H9 (cell line): Measurements from ENCODE around the gene KRT34. TPM values are rescaled to one million over a fixed set of nuclear protein-coding genes. Genes with fewer than 3 reads are reported as not detected.

ENCODE experiments used
- DNase-seq: peaks from one replicate; pipeline ENCODE4 v3.0.0-alpha.2; 2017
- H2AFZ ChIP-seq: one replicate; pipeline ENCODE4 v1.6.1; 2013; ENCODE audit warnings: mild to moderate bottlenecking, low read length, control low read depth, moderate library complexity
- H2AK5ac ChIP-seq: 2 replicates; pipeline ENCODE4 v1.6.1; 2013; ENCODE audit warnings: low read length, control low read depth, mixed read lengths; ENCODE audit not compliant: insufficient read length
- H2BK120ac ChIP-seq: one replicate; pipeline ENCODE4 v1.6.1; 2013; ENCODE audit warnings: low read depth, mild to moderate bottlenecking, low read length, control low read depth, inconsistent platforms; ENCODE audit not compliant: poor library complexity, severe bottlenecking
- H2BK12ac ChIP-seq: 2 replicates; pipeline ENCODE4 v1.6.1; 2013; ENCODE audit warnings: low read length, control low read depth, mixed read lengths, low read depth; ENCODE audit not compliant: insufficient read length
- H2BK15ac ChIP-seq: 2 replicates; pipeline ENCODE4 v1.6.1; 2013; ENCODE audit warnings: low read depth, low read length, control low read depth
- H2BK20ac ChIP-seq: one replicate; pipeline ENCODE4 v1.6.1; 2013; ENCODE audit warnings: low read depth, mild to moderate bottlenecking, low read length, control low read depth, inconsistent platforms; ENCODE audit not compliant: poor library complexity, severe bottlenecking
- H2BK5ac ChIP-seq: 2 replicates; pipeline ENCODE4 v1.6.1; 2013; ENCODE audit warnings: low read length, control low read depth, mixed read lengths; ENCODE audit not compliant: insufficient read length
- H3K14ac ChIP-seq: 2 replicates; pipeline ENCODE4 v1.6.1; 2013; ENCODE audit warnings: low read length, control low read depth; ENCODE audit not compliant: insufficient read depth
- H3K18ac ChIP-seq: 2 replicates; pipeline ENCODE4 v1.6.1; 2013; ENCODE audit warnings: low read depth, mild to moderate bottlenecking, mixed read lengths, low read length, control low read depth; ENCODE audit not compliant: insufficient read length
- H3K23ac ChIP-seq: 2 replicates; pipeline ENCODE4 v1.6.1; 2013; ENCODE audit warnings: low read length, control low read depth, mixed read lengths, low read depth; ENCODE audit not compliant: insufficient read length
- H3K23me2 ChIP-seq: 2 replicates; pipeline ENCODE4 v1.6.1; 2013; ENCODE audit warnings: low read depth, mild to moderate bottlenecking, mixed read lengths, low read length, control low read depth; ENCODE audit not compliant: insufficient read length, poor library complexity, severe bottlenecking
- H3K27ac ChIP-seq: 2 replicates; pipeline ENCODE4 v1.5.1; 2013; ENCODE audit warnings: low read length, control low read depth, mixed read lengths, low read depth; ENCODE audit not compliant: insufficient read length
- H3K27me3 ChIP-seq: 2 replicates; pipeline ENCODE4 v1.6.1; 2013; ENCODE audit warnings: low read length, control low read depth, inconsistent platforms; ENCODE audit not compliant: insufficient read depth
- H3K4ac ChIP-seq: 2 replicates; pipeline ENCODE4 v1.6.1; 2013; ENCODE audit warnings: low read depth, mild to moderate bottlenecking, control low read depth, inconsistent platforms, low read length, moderate library complexity
- H3K4me1 ChIP-seq: 2 replicates; pipeline ENCODE4 v1.6.1; 2013; ENCODE audit warnings: low read length, control low read depth, inconsistent platforms; ENCODE audit not compliant: insufficient read depth
- H3K4me2 ChIP-seq: 2 replicates; pipeline ENCODE4 v1.6.1; 2013; ENCODE audit warnings: low read length, control low read depth, mixed read lengths; ENCODE audit not compliant: insufficient read length, insufficient read depth
- H3K56ac ChIP-seq: 2 replicates; pipeline ENCODE4 v1.6.1; 2013; ENCODE audit warnings: low read depth, mild to moderate bottlenecking, mixed read lengths, low read length, control low read depth; ENCODE audit not compliant: insufficient read length
- H3K79me1 ChIP-seq: 2 replicates; pipeline ENCODE4 v1.6.1; 2013; ENCODE audit warnings: low read depth, mild to moderate bottlenecking, moderate library complexity, low read length, control low read depth, inconsistent platforms; ENCODE audit not compliant: insufficient read depth, poor library complexity, severe bottlenecking
- H3K79me2 ChIP-seq: 2 replicates; pipeline ENCODE4 v1.6.1; 2013; ENCODE audit warnings: low read length, control low read depth, inconsistent platforms; ENCODE audit not compliant: insufficient read depth
- H3K9ac ChIP-seq: 2 replicates; pipeline ENCODE4 v1.6.1; 2013; ENCODE audit warnings: low read length, control low read depth, mixed read lengths; ENCODE audit not compliant: insufficient read length; ENCODE audit errors: extremely low read depth
- H3K9me3 ChIP-seq: one replicate; pipeline ENCODE4 v1.6.1; 2013; ENCODE audit warnings: low read depth, low read length, inconsistent platforms; ENCODE audit not compliant: control insufficient read depth
- H3T11ph ChIP-seq: one replicate; pipeline ENCODE4 v1.6.1; 2013; ENCODE audit warnings: mild to moderate bottlenecking, low read length, control low read depth, inconsistent platforms
- H4K20me1 ChIP-seq: one replicate; pipeline ENCODE4 v1.6.1; 2013; ENCODE audit not compliant: control insufficient read depth, insufficient read length, insufficient read depth
- H4K5ac ChIP-seq: 2 replicates; pipeline ENCODE4 v1.6.1; 2013; ENCODE audit warnings: low read depth, mild to moderate bottlenecking, mixed read lengths, low read length, control low read depth; ENCODE audit not compliant: insufficient read length
- H4K8ac ChIP-seq: replicated peaks from 2 replicates; pipeline ENCODE4 v1.6.1; 2013; ENCODE audit warnings: low read length, control low read depth, mixed read lengths, low read depth; ENCODE audit not compliant: insufficient read length
- H4K91ac ChIP-seq: 2 replicates; pipeline ENCODE4 v1.6.1; 2013; ENCODE audit warnings: low read depth, mild to moderate bottlenecking, moderate library complexity, mixed read lengths, low read length, control low read depth; ENCODE audit not compliant: insufficient read length
- H3K27ac Mint-ChIP-seq, 3 experiments: 2 replicates in 2 of 3; 3 replicates in 1 of 3; pipeline ENCODE4 v1.8.0; 2020 to 2021; ENCODE audit warnings: mixed read lengths in 3 of 3, mild to moderate bottlenecking in 1 of 3, moderate library complexity in 1 of 3
- H3K27me3 Mint-ChIP-seq: 2 replicates; pipeline ENCODE4 v1.8.0; 2021; ENCODE audit warnings: low read depth, mild to moderate bottlenecking, moderate library complexity, mixed read lengths
- H3K36me3 Mint-ChIP-seq, 3 experiments: 2 replicates in 2 of 3; 3 replicates in 1 of 3; pipeline ENCODE4 v1.8.0; 2020 to 2021; ENCODE audit warnings: low read depth in 3 of 3, mixed read lengths in 3 of 3; ENCODE audit not compliant: insufficient read depth in 1 of 3
- H3K4me1 Mint-ChIP-seq, 2 experiments: 2 replicates each; pipeline ENCODE4 v1.8.0; 2020; ENCODE audit warnings: mixed read lengths in 2 of 2
- H3K4me3 Mint-ChIP-seq, 2 experiments: 2 replicates in 1 of 2; 3 replicates in 1 of 2; pipeline ENCODE4 v1.8.0; 2020 to 2021; ENCODE audit warnings: mild to moderate bottlenecking in 2 of 2, mixed read lengths in 2 of 2, moderate library complexity in 1 of 2
- H3K9me3 Mint-ChIP-seq, 2 experiments: 2 replicates in 1 of 2; 3 replicates in 1 of 2; pipeline ENCODE4 v1.8.0; 2020; ENCODE audit warnings: mild to moderate bottlenecking in 2 of 2, mixed read lengths in 2 of 2, moderate library complexity in 1 of 2
- WGBS: extraction: QIAGEN DNeasy Blood & Tissue Kit; methylation state at CpG from one replicate; pipeline ENCODE4 v1.1.7; 2013; ENCODE audit warnings: missing lambda C conversion rate, low lambda C conversion rate, mixed read lengths; ENCODE audit not compliant: insufficient read length; ENCODE audit errors: extremely low coverage; 5-methylcytosine and 5-hydroxymethylcytosine counted together
- total RNA-seq: library from RNA; stranded (reverse); gene quantifications from 2 replicates; pipeline ENCODE4 v1.2.1, GENCODE V29; 2021
- TF ChIP-seq, protein P1 (sequence below): fragments of 200-600 bp; sonication (generic); conservative IDR thresholded peaks from 3 replicates; pipeline ENCODE4 v1.8.0; 2021; ENCODE audit warnings: antibody characterized with exemption, mild to moderate bottlenecking

KRT34 gene
- total RNA-seq, 1 experiment from 2014 or later: not detected

DNA sequence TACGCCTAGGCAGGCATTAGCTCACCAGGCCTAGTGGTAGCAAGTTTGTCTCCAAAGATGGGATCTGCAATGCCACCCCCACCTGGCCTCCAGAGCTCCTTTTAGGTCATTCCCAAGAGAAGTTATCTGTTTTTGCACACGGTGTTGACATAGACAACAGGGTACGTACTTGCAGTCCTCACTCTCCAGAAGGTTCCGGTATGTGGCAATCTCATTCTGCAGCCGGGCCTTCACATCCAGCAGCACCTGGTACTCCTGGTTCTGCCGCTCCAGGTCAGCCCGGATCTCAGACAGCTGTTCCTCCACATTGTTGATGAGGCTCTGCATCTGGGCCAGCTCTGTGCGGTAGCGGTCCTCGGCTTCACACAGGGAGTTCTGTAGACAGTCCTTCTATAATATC, 25.1 kb upstream of the KRT34 start:
- Histone ChIP-seq H2BK15ac (no peak overlapping the region), H3K14ac (no peak overlapping the region), H3K23me2 (no peaks in the 10 kb centered on the region), H3K4me2 (no peak overlapping the region), H3K27ac (no peak overlapping the region), H2AK5ac (no peak overlapping the region), H3K79me1 (no peaks in the 10 kb centered on the region), H3K4ac (no peak overlapping the region), H3T11ph (no peak overlapping the region), H4K91ac (no peak overlapping the region), H3K79me2 (no peaks in the 10 kb centered on the region), H4K8ac (no peak overlapping the region), H3K9ac (no peak overlapping the region), H2AFZ (no peak overlapping the region), H2BK120ac (no peak overlapping the region), H3K4me1 (0 out of 2 replicates have a peak, but pooled peaks cover 2% of the 10 kb centered on the region), H3K56ac (no peak overlapping the region), H3K9me3 (no peaks in the 10 kb centered on the region), H3K27me3 (no peaks in the 10 kb centered on the region), H2BK5ac (no peak overlapping the region), H3K18ac (no peak overlapping the region), H3K23ac (no peak overlapping the region), H4K5ac (no peak overlapping the region), H2BK12ac (no peak overlapping the region), H4K20me1 (no peaks in the 10 kb centered on the region), H2BK20ac (no peak overlapping the region)
- Mint-ChIP-seq H3K36me3 (no peaks in the 10 kb centered on the region), H3K4me3 (no peak overlapping the region), H3K27me3 (peaks cover 3% of the 10 kb centered on the region), H3K9me3 (no peaks in the 10 kb centered on the region), H3K4me1 (peaks cover 16% of the 10 kb centered on the region in 2 experiments), H3K27ac (no peak overlapping the region)
- no CpG with 5 or more reads among the region's 10 CpGs for WGBS
- TF ChIP-seq, protein P1, sequence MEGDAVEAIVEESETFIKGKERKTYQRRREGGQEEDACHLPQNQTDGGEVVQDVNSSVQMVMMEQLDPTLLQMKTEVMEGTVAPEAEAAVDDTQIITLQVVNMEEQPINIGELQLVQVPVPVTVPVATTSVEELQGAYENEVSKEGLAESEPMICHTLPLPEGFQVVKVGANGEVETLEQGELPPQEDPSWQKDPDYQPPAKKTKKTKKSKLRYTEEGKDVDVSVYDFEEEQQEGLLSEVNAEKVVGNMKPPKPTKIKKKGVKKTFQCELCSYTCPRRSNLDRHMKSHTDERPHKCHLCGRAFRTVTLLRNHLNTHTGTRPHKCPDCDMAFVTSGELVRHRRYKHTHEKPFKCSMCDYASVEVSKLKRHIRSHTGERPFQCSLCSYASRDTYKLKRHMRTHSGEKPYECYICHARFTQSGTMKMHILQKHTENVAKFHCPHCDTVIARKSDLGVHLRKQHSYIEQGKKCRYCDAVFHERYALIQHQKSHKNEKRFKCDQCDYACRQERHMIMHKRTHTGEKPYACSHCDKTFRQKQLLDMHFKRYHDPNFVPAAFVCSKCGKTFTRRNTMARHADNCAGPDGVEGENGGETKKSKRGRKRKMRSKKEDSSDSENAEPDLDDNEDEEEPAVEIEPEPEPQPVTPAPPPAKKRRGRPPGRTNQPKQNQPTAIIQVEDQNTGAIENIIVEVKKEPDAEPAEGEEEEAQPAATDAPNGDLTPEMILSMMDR: no peak
- DNase-seq: no peak
